CD4-positive, alpha-beta T cell treated with Interleukin-15 for 4 hours (primary cell): Measurements from ENCODE around the gene SFMBT1.
A peak's percentile ranks its signal among the peaks of the same experiment; 100 is the strongest.

Source experiments
- DNase-seq: peaks from one replicate; pipeline ENCODE4 v3.0.0-alpha.2; 2020; ENCODE audit warnings: low spot score

SFMBT1 gene

GRCh38 chr3:52986938-52987337, 58.9 kb downstream of the SFMBT1 start:
- DNase-seq, result no peak

GRCh38 chr3:52986049-52986448, 59.8 kb downstream of the SFMBT1 start:
- no peak for DNase-seq

GRCh38 chr3:52983828-52984227, 62.0 kb downstream of the SFMBT1 start:
- no peak for DNase-seq

- peak; percentile 52 for DNase-seq
Observed at GRCh38 chr3:52983336-52983807, 62.5 kb downstream of the SFMBT1 start.

- DNase-seq, result no peak
Observed at GRCh38 chr3:52982839-52983238, 63.0 kb downstream of the SFMBT1 start.

GRCh38 chr3:52979190-52979983, 66.5 kb downstream of the SFMBT1 start:
- no peak for DNase-seq

GRCh38 chr3:52978109-52978754, 67.6 kb downstream of the SFMBT1 start:
- no peak for DNase-seq

GRCh38 chr3:52973806-52974205, 72.1 kb downstream of the SFMBT1 start:
- no peak for DNase-seq

GRCh38 chr3:52971895-52972294, 74.0 kb downstream of the SFMBT1 start:
- DNase-seq, result no peak

- DNase-seq, result no peak
Observed at GRCh38 chr3:52967398-52967797, 78.5 kb downstream of the SFMBT1 start.

GRCh38 chr3:52962160-52962559, 83.7 kb downstream of the SFMBT1 start:
- no peak for DNase-seq

- DNase-seq, result no peak
Observed at GRCh38 chr3:52959773-52960172, 86.1 kb downstream of the SFMBT1 start.

- no peak for DNase-seq
Observed at GRCh38 chr3:52939600-52939999, 106.3 kb downstream of the SFMBT1 start.

GRCh38 chr3:52934630-52935530, 111.0 kb downstream of the SFMBT1 start:
- peak; percentile 63 for DNase-seq

GRCh38 chr3:52931889-52932288, 114.0 kb downstream of the SFMBT1 start:
- no peak for DNase-seq

GRCh38 chr3:52931328-52931727, 114.5 kb downstream of the SFMBT1 start:
- DNase-seq, result no peak

GRCh38 chr3:52930748-52931147, 115.1 kb downstream of the SFMBT1 start:
- DNase-seq, result no peak

- no peak for DNase-seq
Observed at GRCh38 chr3:52926554-52926953, 119.3 kb downstream of the SFMBT1 start.

- peak; percentile 7 for DNase-seq
Observed at GRCh38 chr3:52925405-52926313, 120.2 kb downstream of the SFMBT1 start.

GRCh38 chr3:52923963-52924362, 121.9 kb downstream of the SFMBT1 start:
- DNase-seq, result no peak

GRCh38 chr3:52920841-52921240, 125.0 kb downstream of the SFMBT1 start:
- no peak for DNase-seq
